Activated naive CD8-positive, alpha-beta T cell treated with anti-CD3 and anti-CD28 coated beads for 36 hours (primary cell): ENCODE results near the gene VWA5B2. TPM values are rescaled to one million over a fixed set of nuclear protein-coding genes. Genes with fewer than 3 reads are reported as not detected.

Experiments
- DNase-seq: peaks from one replicate; pipeline ENCODE4 v3.0.0; 2021
- H3K27ac Mint-ChIP-seq: one replicate; pipeline ENCODE4 v1.8.0; 2022; ENCODE audit warnings: mild to moderate bottlenecking, moderate library complexity, mixed read lengths
- H3K27me3 Mint-ChIP-seq: one replicate; pipeline ENCODE4 v1.8.0; 2022; ENCODE audit warnings: mild to moderate bottlenecking, mixed read lengths
- H3K36me3 Mint-ChIP-seq: one replicate; pipeline ENCODE4 v1.8.0; 2021; ENCODE audit warnings: mild to moderate bottlenecking, mixed read lengths
- H3K4me1 Mint-ChIP-seq: one replicate; pipeline ENCODE4 v1.8.0; 2021; ENCODE audit warnings: mixed read lengths
- H3K4me3 Mint-ChIP-seq: one replicate; pipeline ENCODE4 v1.8.0; 2022; ENCODE audit warnings: mild to moderate bottlenecking, moderate library complexity, mixed read lengths
- H3K9me3 Mint-ChIP-seq: one replicate; pipeline ENCODE4 v1.8.0; 2022; ENCODE audit warnings: mixed read lengths
- total RNA-seq, 2 experiments: library from RNA; stranded (reverse); gene quantifications; one replicate each; pipeline ENCODE4 v1.2.3, GENCODE V29; 2021

Gene VWA5B2
- not detected for total RNA-seq

GRCh38 chr3:184229394-184230080 is at the start of gene VWA5B2:
TSS of gene VWA5B2 (plus strand) at chr3:184229585. CDS start at chr3:184230529, 944 bp downstream.
- Mint-ChIP-seq H3K4me3 (peak within 1 kb of the TSS; percentile 62), H3K36me3 (no peaks in the 10 kb centered on the region), H3K27ac (no peak within 1 kb of the TSS), H3K27me3 (peaks cover 64% of the 10 kb centered on the region), H3K9me3 (no peaks in the 10 kb centered on the region), H3K4me1 (peaks cover 6% of the 10 kb centered on the region)
- DNase-seq, result peak; percentile 87

GRCh38 chr3:184180165-184180564 is 49.2 kb upstream of the VWA5B2 start:
- no peak for DNase-seq
- H3K9me3 Mint-ChIP-seq, result no peaks in the 10 kb centered on the region
- peaks cover 19% of the 10 kb centered on the region for H3K4me1 Mint-ChIP-seq
- H3K27ac Mint-ChIP-seq, result no peak overlapping the region
- peaks cover 28% of the 10 kb centered on the region for H3K36me3 Mint-ChIP-seq
- no peaks in the 10 kb centered on the region for H3K27me3 Mint-ChIP-seq
- no peak overlapping the region for H3K4me3 Mint-ChIP-seq

- Mint-ChIP-seq H3K4me1 (peaks cover 15% of the 10 kb centered on the region), H3K36me3 (peaks cover 30% of the 10 kb centered on the region), H3K9me3 (no peaks in the 10 kb centered on the region)
These were observed 47.8 kb upstream of the VWA5B2 start for GRCh38 chr3:184181596-184181995.

GRCh38 chr3:184183679-184184078 is 45.7 kb upstream of the VWA5B2 start:
- DNase-seq, result no peak
- no peaks in the 10 kb centered on the region for H3K9me3 Mint-ChIP-seq
- peaks cover 18% of the 10 kb centered on the region for H3K4me1 Mint-ChIP-seq
- H3K4me3 Mint-ChIP-seq, result no peak overlapping the region
- no peaks in the 10 kb centered on the region for H3K27me3 Mint-ChIP-seq
- no peak overlapping the region for H3K27ac Mint-ChIP-seq
- peaks cover 35% of the 10 kb centered on the region for H3K36me3 Mint-ChIP-seq

More at GRCh38 chr3:184181596-184181995, 47.8 kb upstream of the VWA5B2 start:
- H3K27me3 Mint-ChIP-seq, result no peaks in the 10 kb centered on the region
- no peak for DNase-seq
- H3K4me3 Mint-ChIP-seq, result no peak overlapping the region
- no peak overlapping the region for H3K27ac Mint-ChIP-seq

- peaks cover 33% of the 10 kb centered on the region for H3K36me3 Mint-ChIP-seq
- H3K9me3 Mint-ChIP-seq, result no peaks in the 10 kb centered on the region
- peak overlapping the region; percentile 88 for H3K27ac Mint-ChIP-seq
- peaks cover 21% of the 10 kb centered on the region for H3K4me1 Mint-ChIP-seq
- no peak for DNase-seq
- no peaks in the 10 kb centered on the region for H3K27me3 Mint-ChIP-seq
- H3K4me3 Mint-ChIP-seq, result peak overlapping the region; percentile 97
These were observed 44.7 kb upstream of the VWA5B2 start for GRCh38 chr3:184184546-184185230.

- Mint-ChIP-seq H3K4me3 (peak overlapping the region; percentile 97), H3K27me3 (no peaks in the 10 kb centered on the region), H3K36me3 (peaks cover 31% of the 10 kb centered on the region), H3K4me1 (peaks cover 23% of the 10 kb centered on the region), H3K27ac (peak overlapping the region; percentile 93), H3K9me3 (no peaks in the 10 kb centered on the region)
- DNase-seq, result peak; percentile 100
These were observed 43.8 kb upstream of the VWA5B2 start for GRCh38 chr3:184185461-184186183.

- DNase-seq, result no peak
- Mint-ChIP-seq H3K36me3 (peaks cover 31% of the 10 kb centered on the region), H3K4me3 (peak within 1 kb of the TSS; percentile 97), H3K27ac (peak within 1 kb of the TSS; percentile 93), H3K9me3 (no peaks in the 10 kb centered on the region), H3K4me1 (peaks cover 23% of the 10 kb centered on the region), H3K27me3 (no peaks in the 10 kb centered on the region)
These were observed 43.0 kb upstream of the VWA5B2 start, which contains the start of gene ABCF3 for GRCh38 chr3:184186184-184186901. TSS of gene ABCF3 (plus strand) at chr3:184186199. CDS start at chr3:184186208, 9 bp downstream.

- H3K27me3 Mint-ChIP-seq, result no peaks in the 10 kb centered on the region
- H3K27ac Mint-ChIP-seq, result peak overlapping the region; percentile 93
- peak overlapping the region; percentile 97 for H3K4me3 Mint-ChIP-seq
- no peak for DNase-seq
- H3K36me3 Mint-ChIP-seq, result peaks cover 31% of the 10 kb centered on the region
- no peaks in the 10 kb centered on the region for H3K9me3 Mint-ChIP-seq
- H3K4me1 Mint-ChIP-seq, result peaks cover 23% of the 10 kb centered on the region
These were observed 42.5 kb upstream of the VWA5B2 start for GRCh38 chr3:184186902-184187207.

- Mint-ChIP-seq H3K27ac (no peak overlapping the region), H3K36me3 (peaks cover 30% of the 10 kb centered on the region)
These were observed 41.3 kb upstream of the VWA5B2 start for GRCh38 chr3:184188080-184188479.

GRCh38 chr3:184189421-184189820 is 40.0 kb upstream of the VWA5B2 start:
- Mint-ChIP-seq H3K4me1 (peaks cover 23% of the 10 kb centered on the region), H3K27me3 (no peaks in the 10 kb centered on the region), H3K36me3 (peaks cover 22% of the 10 kb centered on the region), H3K4me3 (no peak overlapping the region), H3K9me3 (no peaks in the 10 kb centered on the region), H3K27ac (no peak overlapping the region)
- no peak for DNase-seq

More at GRCh38 chr3:184188080-184188479, 41.3 kb upstream of the VWA5B2 start:
- Mint-ChIP-seq H3K4me1 (peaks cover 23% of the 10 kb centered on the region), H3K9me3 (no peaks in the 10 kb centered on the region), H3K27me3 (no peaks in the 10 kb centered on the region), H3K4me3 (no peak overlapping the region)
- DNase-seq, result no peak

- H3K36me3 Mint-ChIP-seq, result peaks cover 7% of the 10 kb centered on the region
- H3K27me3 Mint-ChIP-seq, result no peaks in the 10 kb centered on the region
- H3K4me1 Mint-ChIP-seq, result peaks cover 6% of the 10 kb centered on the region
- H3K27ac Mint-ChIP-seq, result no peak overlapping the region
- no peak for DNase-seq
- H3K4me3 Mint-ChIP-seq, result no peak overlapping the region
- H3K9me3 Mint-ChIP-seq, result no peaks in the 10 kb centered on the region
These were observed 36.5 kb upstream of the VWA5B2 start for GRCh38 chr3:184192889-184193288.

- Mint-ChIP-seq H3K4me3 (no peak overlapping the region), H3K4me1 (peaks cover 4% of the 10 kb centered on the region), H3K27ac (no peak overlapping the region), H3K9me3 (no peaks in the 10 kb centered on the region), H3K27me3 (no peaks in the 10 kb centered on the region), H3K36me3 (peaks cover 6% of the 10 kb centered on the region)
- DNase-seq, result no peak
These were observed 35.3 kb upstream of the VWA5B2 start for GRCh38 chr3:184193991-184194539.

GRCh38 chr3:184196536-184196935 is 32.8 kb upstream of the VWA5B2 start:
- H3K4me1 Mint-ChIP-seq, result no peaks in the 10 kb centered on the region
- H3K27me3 Mint-ChIP-seq, result no peaks in the 10 kb centered on the region
- H3K9me3 Mint-ChIP-seq, result no peaks in the 10 kb centered on the region
- H3K36me3 Mint-ChIP-seq, result peaks cover 4% of the 10 kb centered on the region
- no peak overlapping the region for H3K27ac Mint-ChIP-seq
- no peak overlapping the region for H3K4me3 Mint-ChIP-seq
- DNase-seq, result no peak

GRCh38 chr3:184198509-184198908 is 30.9 kb upstream of the VWA5B2 start:
- no peak for DNase-seq
- Mint-ChIP-seq H3K27me3 (no peaks in the 10 kb centered on the region), H3K9me3 (no peaks in the 10 kb centered on the region), H3K27ac (no peak overlapping the region), H3K36me3 (peaks cover 2% of the 10 kb centered on the region), H3K4me3 (no peak overlapping the region), H3K4me1 (no peaks in the 10 kb centered on the region)
